ENCODE data around the gene LYST. TPM values are rescaled to one million over a fixed set of nuclear protein-coding genes. Genes with fewer than 3 reads are reported as not detected.

The LYST gene
- polyA plus RNA-seq, 3 donors: 46.3 to 128 (median 67.9) TPM

- H3K36me3 Mint-ChIP-seq: no peaks in the 10 kb centered on the region
- peaks cover 0 to 3% (median 0%) of the 10 kb centered on the region in 7 donors for H3K9me3 Mint-ChIP-seq
- Histone ChIP-seq H4K20me1 (ENCODE audit: insufficient read depth, low read length) (no peaks in the 10 kb centered on the region), H3K4me1 (ENCODE audit: control insufficient read depth in 1 of 2, insufficient read depth in 2 of 2, low read length in 2 of 2) (peaks cover 6% of the 10 kb centered on the region in 2 donors), H3K27ac (ENCODE audit: low read depth in 1 of 2, low read length in 2 of 2) (no peak overlapping the region), H3K9me3 (replicated peaks in 1 of 2; ENCODE audit: control insufficient read depth in 1 of 2, insufficient read depth in 1 of 2, low read length in 2 of 2) (no peaks in the 10 kb centered on the region), H3K36me3 (replicated peaks in 1 of 2; ENCODE audit: control insufficient read depth in 1 of 2, insufficient read depth in 2 of 2, low read length in 2 of 2) (no peaks in the 10 kb centered on the region), H3K4me3 (replicated peaks in 1 of 3; ENCODE audit: low read depth in 2 of 3, low read length in 3 of 3) (no peak overlapping the region), H3K79me2 (ENCODE audit: insufficient read depth, low read length) (no peaks in the 10 kb centered on the region), H3K4me2 (replicated peaks; ENCODE audit: extremely low read depth, low read length, poor library complexity, severe bottlenecking) (no peak overlapping the region), H3K9ac (ENCODE audit: insufficient read depth, low read length, poor library complexity, severe bottlenecking) (no peak overlapping the region), H2AFZ (ENCODE audit: insufficient read depth, low read depth, low read length, poor library complexity, severe bottlenecking) (no peak overlapping the region), H3K27me3 (ENCODE audit: control insufficient read depth in 2 of 2, insufficient read depth in 2 of 2, low read length in 2 of 2) (no peaks in the 10 kb centered on the region)
- no peak overlapping the region for H3K4me3 Mint-ChIP-seq
- peaks cover 16% of the 10 kb centered on the region for H3K4me1 Mint-ChIP-seq
- no peak overlapping the region for H3K27ac Mint-ChIP-seq
- no peak for DNase-seq
- peaks cover 6 to 12% (median 11%) of the 10 kb centered on the region in 3 donors for H3K27me3 Mint-ChIP-seq (ENCODE audit: low read depth in 3 of 3)
- 98% methylated on average over 7 of the region's 10 CpGs for WGBS (ENCODE audit: insufficient coverage)
- intact Hi-C loops (cut with micrococcal nuclease): no loop called here
- TF ChIP-seq, protein P1, sequence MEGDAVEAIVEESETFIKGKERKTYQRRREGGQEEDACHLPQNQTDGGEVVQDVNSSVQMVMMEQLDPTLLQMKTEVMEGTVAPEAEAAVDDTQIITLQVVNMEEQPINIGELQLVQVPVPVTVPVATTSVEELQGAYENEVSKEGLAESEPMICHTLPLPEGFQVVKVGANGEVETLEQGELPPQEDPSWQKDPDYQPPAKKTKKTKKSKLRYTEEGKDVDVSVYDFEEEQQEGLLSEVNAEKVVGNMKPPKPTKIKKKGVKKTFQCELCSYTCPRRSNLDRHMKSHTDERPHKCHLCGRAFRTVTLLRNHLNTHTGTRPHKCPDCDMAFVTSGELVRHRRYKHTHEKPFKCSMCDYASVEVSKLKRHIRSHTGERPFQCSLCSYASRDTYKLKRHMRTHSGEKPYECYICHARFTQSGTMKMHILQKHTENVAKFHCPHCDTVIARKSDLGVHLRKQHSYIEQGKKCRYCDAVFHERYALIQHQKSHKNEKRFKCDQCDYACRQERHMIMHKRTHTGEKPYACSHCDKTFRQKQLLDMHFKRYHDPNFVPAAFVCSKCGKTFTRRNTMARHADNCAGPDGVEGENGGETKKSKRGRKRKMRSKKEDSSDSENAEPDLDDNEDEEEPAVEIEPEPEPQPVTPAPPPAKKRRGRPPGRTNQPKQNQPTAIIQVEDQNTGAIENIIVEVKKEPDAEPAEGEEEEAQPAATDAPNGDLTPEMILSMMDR (IDR thresholded peaks at IDR 0.05): no peak
Measured at GRCh38 chr1:235628316-235629005, 238.2 kb downstream of the LYST start.

DNA sequence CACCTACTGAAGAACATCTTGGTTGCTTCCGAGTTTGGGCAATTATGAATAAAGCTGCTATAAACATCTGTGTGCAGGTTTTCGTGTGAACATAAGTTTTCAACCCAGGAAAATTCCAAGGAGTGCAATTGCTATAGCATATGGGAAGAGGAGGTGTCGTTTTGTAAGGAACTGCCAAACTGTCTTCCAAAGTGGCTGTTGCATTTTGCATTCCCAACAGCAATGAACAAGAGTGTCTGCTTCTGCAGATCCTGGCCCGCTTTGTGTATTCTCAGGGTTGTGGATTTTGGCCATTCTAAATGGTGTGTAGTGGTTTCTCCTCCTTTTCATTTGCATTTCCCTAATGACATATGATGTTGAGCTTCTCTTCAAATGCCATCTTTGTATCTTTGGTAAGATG lies 240.9 kb downstream of the LYST start:
- Mint-ChIP-seq H3K9me3 (peaks cover 0 to 3% (median 0%) of the 10 kb centered on the region in 7 donors), H3K36me3 (no peaks in the 10 kb centered on the region), H3K27me3 (ENCODE audit: low read depth in 3 of 3) (peaks cover 8 to 12% (median 8%) of the 10 kb centered on the region in 3 donors), H3K27ac (no peak overlapping the region), H3K4me1 (peaks cover 5% of the 10 kb centered on the region), H3K4me3 (no peak overlapping the region)
- no peaks in the 10 kb centered on the region for H4K20me1 ChIP-seq (ENCODE audit: insufficient read depth, low read length)
- intact Hi-C loops (cut with micrococcal nuclease): no loop called here
- H3K4me3 ChIP-seq (replicated peaks in 1 of 3; ENCODE audit: low read depth in 2 of 3, low read length in 3 of 3): no peak overlapping the region
- no peaks in the 10 kb centered on the region for H3K36me3 ChIP-seq (replicated peaks in 1 of 2; ENCODE audit: control insufficient read depth in 1 of 2, insufficient read depth in 2 of 2, low read length in 2 of 2)
- H3K27me3 ChIP-seq (ENCODE audit: control insufficient read depth in 2 of 2, insufficient read depth in 2 of 2, low read length in 2 of 2): no peaks in the 10 kb centered on the region
- no peak overlapping the region for H3K4me2 ChIP-seq (replicated peaks; ENCODE audit: extremely low read depth, low read length, poor library complexity, severe bottlenecking)
- TF ChIP-seq, protein P1 (IDR thresholded peaks at IDR 0.05): no peak
- no peaks in the 10 kb centered on the region for H3K9me3 ChIP-seq (replicated peaks in 1 of 2; ENCODE audit: control insufficient read depth in 1 of 2, insufficient read depth in 1 of 2, low read length in 2 of 2)
- WGBS (ENCODE audit: insufficient coverage): no CpG with 5 or more reads among the region's 4 CpGs
- H3K79me2 ChIP-seq (ENCODE audit: insufficient read depth, low read length): no peaks in the 10 kb centered on the region
- no peak overlapping the region for H3K9ac ChIP-seq (ENCODE audit: insufficient read depth, low read length, poor library complexity, severe bottlenecking)
- H2AFZ ChIP-seq (ENCODE audit: insufficient read depth, low read depth, low read length, poor library complexity, severe bottlenecking): no peak overlapping the region
- H3K27ac ChIP-seq (ENCODE audit: low read depth in 1 of 2, low read length in 2 of 2): no peak overlapping the region
- no peak for DNase-seq
- no peaks in the 10 kb centered on the region for H3K4me1 ChIP-seq (ENCODE audit: control insufficient read depth in 1 of 2, insufficient read depth in 2 of 2, low read length in 2 of 2)

All from CD14-positive monocyte (primary cell).